GM10266 (cell line): ENCODE data around the gene ARHGEF38.

Source experiments
- DNase-seq: peaks from one replicate; pipeline ENCODE4 v3.0.0; 2012; ENCODE audit errors: extremely low spot score
- CTCF ChIP-seq: IDR thresholded peaks from 2 replicates; pipeline ENCODE4 v1.5.1; 2012; ENCODE audit warnings: mild to moderate bottlenecking, low read depth; ENCODE audit not compliant: control insufficient read depth, insufficient read depth; ENCODE audit errors: missing control alignments

Gene ARHGEF38

GRCh38 chr4:105551965-105552746 lies at the start of gene ARHGEF38:
Gene ARHGEF38 (plus strand): TSS chr4:105552620. CDS start chr4:105552766, 146 bp downstream.
- no peak for DNase-seq
- TF ChIP-seq CTCF: no peak

GRCh38 chr4:105503484-105503883 lies 48.9 kb upstream of the ARHGEF38 start:
- no peak for TF ChIP-seq CTCF
- DNase-seq: no peak

GRCh38 chr4:105504744-105505143 lies 47.7 kb upstream of the ARHGEF38 start:
- no peak for TF ChIP-seq CTCF

GRCh38 chr4:105509291-105509690 lies 43.1 kb upstream of the ARHGEF38 start:
- DNase-seq: peak; percentile 61

More at GRCh38 chr4:105504744-105505143, 47.7 kb upstream of the ARHGEF38 start:
- DNase-seq: no peak

GRCh38 chr4:105509714-105510113 lies 42.7 kb upstream of the ARHGEF38 start:
- no peak for DNase-seq
- TF ChIP-seq CTCF: no peak

More at GRCh38 chr4:105509291-105509690, 43.1 kb upstream of the ARHGEF38 start:
- no peak for TF ChIP-seq CTCF

GRCh38 chr4:105510245-105510644 lies 42.2 kb upstream of the ARHGEF38 start:
- TF ChIP-seq CTCF: no peak
- DNase-seq: no peak
